GM18505 (cell line): Measurements from ENCODE around the gene ANKRD55.
"Not testable (repeated sequence)": the region's sequence is repeated elsewhere in the genome, so short reads cannot be mapped to it uniquely, and the experiment has no call there.

Experiments used
- ATAC-seq: cut with Tn5 transposase; IDR thresholded peaks from one replicate; pipeline ENCODE4 v1.9.1; 2021; ENCODE audit not compliant: unreplicated experiment
- POLR2A ChIP-seq: IDR thresholded peaks from 4 replicates; pipeline ENCODE4 v1.6.1; 2011; ENCODE audit warnings: borderline replicate concordance; ENCODE audit not compliant: insufficient read depth, insufficient read length; ENCODE audit errors: extremely low read depth

The ANKRD55 gene

GRCh38 chr5:56112526-56113121 lies 120.5 kb downstream of the ANKRD55 start:
- no peak for ATAC-seq
- no peak for TF ChIP-seq POLR2A

- no peak for TF ChIP-seq POLR2A
- no peak for ATAC-seq
Observed at GRCh38 chr5:56111404-56111781, 121.7 kb downstream of the ANKRD55 start.

- no peak for TF ChIP-seq POLR2A
- no peak for ATAC-seq
Observed at GRCh38 chr5:56110646-56111403, 122.3 kb downstream of the ANKRD55 start.

GRCh38 chr5:56108246-56108645 lies 124.9 kb downstream of the ANKRD55 start:
- no peak for ATAC-seq
- TF ChIP-seq POLR2A, result no peak

GRCh38 chr5:56106837-56107236 lies 126.3 kb downstream of the ANKRD55 start:
- TF ChIP-seq POLR2A, result no peak
- ATAC-seq, result no peak

- no peak for TF ChIP-seq POLR2A
- ATAC-seq, result no peak
Observed at GRCh38 chr5:56105511-56106291, 127.4 kb downstream of the ANKRD55 start.

GRCh38 chr5:56102889-56103288 lies 130.2 kb downstream of the ANKRD55 start:
- ATAC-seq, result no peak
- no peak for TF ChIP-seq POLR2A

- not testable (repeated sequence) for ATAC-seq
Observed at GRCh38 chr5:56102207-56102606, 130.9 kb downstream of the ANKRD55 start.

- TF ChIP-seq POLR2A, result no peak
- no peak for ATAC-seq
Observed at GRCh38 chr5:56101180-56101579, 131.9 kb downstream of the ANKRD55 start.

- TF ChIP-seq POLR2A, result no peak
- no peak for ATAC-seq
Observed at GRCh38 chr5:56100439-56101176, 132.5 kb downstream of the ANKRD55 start.

GRCh38 chr5:56099346-56099745 lies 133.8 kb downstream of the ANKRD55 start:
- TF ChIP-seq POLR2A, result no peak
- no peak for ATAC-seq

GRCh38 chr5:56097055-56097454 lies 136.1 kb downstream of the ANKRD55 start:
- ATAC-seq, result no peak
- TF ChIP-seq POLR2A, result no peak

GRCh38 chr5:56095579-56096102 lies 137.5 kb downstream of the ANKRD55 start:
- peak; percentile 65 for ATAC-seq
- TF ChIP-seq POLR2A, result no peak
